ENCODE data around the gene PARP14. TPM values are rescaled to one million over a fixed set of nuclear protein-coding genes. Genes with fewer than 3 reads are reported as not detected.

The PARP14 gene
- total RNA-seq, 1 experiment from 2014 or later: 46.0 TPM

DNA sequence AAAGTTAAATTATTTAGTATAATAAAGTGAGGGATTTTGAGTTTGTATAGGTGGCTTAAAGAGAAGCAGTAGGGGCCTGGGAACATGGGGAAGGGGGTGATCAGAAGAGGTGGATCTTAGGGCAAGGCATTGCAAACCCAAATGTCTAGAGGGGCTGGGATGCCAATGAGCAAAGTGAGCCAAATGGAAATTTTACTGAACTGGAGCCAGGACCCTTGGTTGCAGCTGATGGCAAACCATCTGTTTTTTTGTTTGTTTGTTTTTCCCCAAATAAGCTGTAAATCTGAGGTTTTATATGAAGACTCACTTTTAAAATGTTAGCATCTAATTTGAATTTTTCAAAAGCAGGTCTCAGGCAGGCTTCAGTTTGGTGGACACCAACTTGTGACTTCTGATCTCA lies 14.8 kb upstream of the PARP14 start:
- BruUV-seq (replicated peaks): no TSS peak
- TF ChIP-seq TCF7L2 (IDR thresholded peaks at IDR 0.05; ENCODE audit: low read depth, low read length) (no peak), POLR2AphosphoS5 (IDR thresholded peaks at IDR 0.05; ENCODE audit: low read depth, low read length) (no peak), SIN3A (IDR thresholded peaks at IDR 0.05; ENCODE audit: borderline replicate concordance, insufficient read depth, low read depth, low read length) (no peak)
- TF ChIP-seq, protein P1, sequence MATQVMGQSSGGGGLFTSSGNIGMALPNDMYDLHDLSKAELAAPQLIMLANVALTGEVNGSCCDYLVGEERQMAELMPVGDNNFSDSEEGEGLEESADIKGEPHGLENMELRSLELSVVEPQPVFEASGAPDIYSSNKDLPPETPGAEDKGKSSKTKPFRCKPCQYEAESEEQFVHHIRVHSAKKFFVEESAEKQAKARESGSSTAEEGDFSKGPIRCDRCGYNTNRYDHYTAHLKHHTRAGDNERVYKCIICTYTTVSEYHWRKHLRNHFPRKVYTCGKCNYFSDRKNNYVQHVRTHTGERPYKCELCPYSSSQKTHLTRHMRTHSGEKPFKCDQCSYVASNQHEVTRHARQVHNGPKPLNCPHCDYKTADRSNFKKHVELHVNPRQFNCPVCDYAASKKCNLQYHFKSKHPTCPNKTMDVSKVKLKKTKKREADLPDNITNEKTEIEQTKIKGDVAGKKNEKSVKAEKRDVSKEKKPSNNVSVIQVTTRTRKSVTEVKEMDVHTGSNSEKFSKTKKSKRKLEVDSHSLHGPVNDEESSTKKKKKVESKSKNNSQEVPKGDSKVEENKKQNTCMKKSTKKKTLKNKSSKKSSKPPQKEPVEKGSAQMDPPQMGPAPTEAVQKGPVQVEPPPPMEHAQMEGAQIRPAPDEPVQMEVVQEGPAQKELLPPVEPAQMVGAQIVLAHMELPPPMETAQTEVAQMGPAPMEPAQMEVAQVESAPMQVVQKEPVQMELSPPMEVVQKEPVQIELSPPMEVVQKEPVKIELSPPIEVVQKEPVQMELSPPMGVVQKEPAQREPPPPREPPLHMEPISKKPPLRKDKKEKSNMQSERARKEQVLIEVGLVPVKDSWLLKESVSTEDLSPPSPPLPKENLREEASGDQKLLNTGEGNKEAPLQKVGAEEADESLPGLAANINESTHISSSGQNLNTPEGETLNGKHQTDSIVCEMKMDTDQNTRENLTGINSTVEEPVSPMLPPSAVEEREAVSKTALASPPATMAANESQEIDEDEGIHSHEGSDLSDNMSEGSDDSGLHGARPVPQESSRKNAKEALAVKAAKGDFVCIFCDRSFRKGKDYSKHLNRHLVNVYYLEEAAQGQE (IDR thresholded peaks at IDR 0.05; ENCODE audit: insufficient read depth in 1 of 2, low read depth in 2 of 2, low read length in 1 of 2): no peak
- TF ChIP-seq, protein P2, sequence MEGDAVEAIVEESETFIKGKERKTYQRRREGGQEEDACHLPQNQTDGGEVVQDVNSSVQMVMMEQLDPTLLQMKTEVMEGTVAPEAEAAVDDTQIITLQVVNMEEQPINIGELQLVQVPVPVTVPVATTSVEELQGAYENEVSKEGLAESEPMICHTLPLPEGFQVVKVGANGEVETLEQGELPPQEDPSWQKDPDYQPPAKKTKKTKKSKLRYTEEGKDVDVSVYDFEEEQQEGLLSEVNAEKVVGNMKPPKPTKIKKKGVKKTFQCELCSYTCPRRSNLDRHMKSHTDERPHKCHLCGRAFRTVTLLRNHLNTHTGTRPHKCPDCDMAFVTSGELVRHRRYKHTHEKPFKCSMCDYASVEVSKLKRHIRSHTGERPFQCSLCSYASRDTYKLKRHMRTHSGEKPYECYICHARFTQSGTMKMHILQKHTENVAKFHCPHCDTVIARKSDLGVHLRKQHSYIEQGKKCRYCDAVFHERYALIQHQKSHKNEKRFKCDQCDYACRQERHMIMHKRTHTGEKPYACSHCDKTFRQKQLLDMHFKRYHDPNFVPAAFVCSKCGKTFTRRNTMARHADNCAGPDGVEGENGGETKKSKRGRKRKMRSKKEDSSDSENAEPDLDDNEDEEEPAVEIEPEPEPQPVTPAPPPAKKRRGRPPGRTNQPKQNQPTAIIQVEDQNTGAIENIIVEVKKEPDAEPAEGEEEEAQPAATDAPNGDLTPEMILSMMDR (IDR thresholded peaks at IDR 0.05): no peak
- peaks cover 11% of the 10 kb centered on the region for H3K4me1 ChIP-seq (ENCODE audit: control insufficient read depth, insufficient read depth, low read length)
- CTCF ChIA-PET: no interaction called here
- POLR2A ChIA-PET: no interaction called here
- H3K36me3 ChIP-seq (ENCODE audit: control insufficient read depth, insufficient read depth, low read length): no peaks in the 10 kb centered on the region
- in situ Hi-C loops (cut with HindIII; ENCODE audit: low pct_unique_long_range_greater_than_20kb, low sequenced_read_pairs) (no loop called here), intact Hi-C loops (cut with micrococcal nuclease; ENCODE audit: unreplicated experiment) (no loop called here)
- no peak for DNase-seq (ENCODE audit: low read depth, low spot score)
- no peak overlapping the region for H3K27ac ChIP-seq (ENCODE audit: low read length)
- H3K4me3 ChIP-seq (ENCODE audit: low read depth in 2 of 2, low read length in 2 of 2): no peak overlapping the region
- no peaks in the 10 kb centered on the region for H3K27me3 ChIP-seq (ENCODE audit: control insufficient read depth, insufficient read depth, low read length)
- H3K9me3 ChIP-seq (ENCODE audit: control insufficient read depth, insufficient read depth, low read depth, low read length): no peaks in the 10 kb centered on the region
- ATAC-seq: no peak

DNA sequence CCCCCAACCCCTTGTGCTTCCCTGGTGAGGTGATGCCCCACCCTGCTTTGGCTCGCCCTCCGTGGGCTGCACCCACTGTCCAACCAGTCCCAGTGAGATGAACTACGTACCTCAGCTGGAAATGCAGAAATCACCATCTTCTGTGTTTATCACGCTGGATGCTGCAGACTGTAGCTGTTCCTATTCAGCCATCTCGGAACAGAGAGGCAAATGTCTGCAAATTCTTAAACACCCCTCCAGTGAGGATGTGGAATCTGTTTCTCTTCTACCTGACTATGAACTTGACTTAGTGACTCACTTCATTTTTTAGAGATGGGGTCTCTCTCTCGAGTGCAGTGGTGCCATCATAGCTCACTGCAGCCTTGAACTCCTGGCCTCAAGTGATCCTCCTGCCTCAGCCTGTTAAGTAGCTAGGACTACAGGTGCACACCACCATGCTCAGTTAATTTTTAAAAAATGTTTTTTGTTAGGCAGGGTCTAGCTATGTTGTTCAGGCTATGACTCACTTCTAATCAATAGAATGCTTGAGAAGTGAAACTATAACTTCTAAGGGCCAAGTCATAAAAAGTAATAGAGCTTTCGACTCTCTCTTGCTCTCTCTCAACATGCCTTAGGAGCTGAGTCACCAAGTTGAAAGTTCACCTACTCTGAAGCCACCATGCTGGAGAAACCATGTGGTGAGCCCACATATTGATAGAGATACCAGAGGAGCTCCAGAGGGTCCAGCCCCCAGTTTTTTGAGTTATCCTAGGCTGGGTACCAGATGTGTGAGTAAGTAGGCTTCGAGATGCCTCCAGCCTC lies 11.5 kb upstream of the PARP14 start:
- H3K27ac ChIP-seq (ENCODE audit: low read length): peak overlapping the region; percentile 71
- no peaks in the 10 kb centered on the region for H3K36me3 ChIP-seq (ENCODE audit: control insufficient read depth, insufficient read depth, low read length)
- no peaks in the 10 kb centered on the region for H3K9me3 ChIP-seq (ENCODE audit: control insufficient read depth, insufficient read depth, low read depth, low read length)
- no peaks in the 10 kb centered on the region for H3K27me3 ChIP-seq (ENCODE audit: control insufficient read depth, insufficient read depth, low read length)
- TF ChIP-seq TCF7L2 (IDR thresholded peaks at IDR 0.05; ENCODE audit: low read depth, low read length): peak; percentile 35; the same call in 1 of the 2 replicates
- TF ChIP-seq SIN3A (IDR thresholded peaks at IDR 0.05; ENCODE audit: borderline replicate concordance, insufficient read depth, low read depth, low read length): no peak
- CTCF ChIA-PET: interaction anchor here (0.6 to 1.4 kb wide), 2 partner anchors 10 to 1122 kb away, joined by 4 to 7 read pairs; no protein-coding TSS in a partner anchor
- H3K4me3 ChIP-seq (ENCODE audit: low read depth in 2 of 2, low read length in 2 of 2): no peak overlapping the region
- DNase-seq (ENCODE audit: low read depth, low spot score): no peak
- peaks cover 11% of the 10 kb centered on the region for H3K4me1 ChIP-seq (ENCODE audit: control insufficient read depth, insufficient read depth, low read length)
- POLR2A ChIA-PET: no interaction called here
- no TSS peak for BruUV-seq (replicated peaks)
- peak; percentile 96 for ATAC-seq
- in situ Hi-C loops (cut with HindIII; ENCODE audit: low pct_unique_long_range_greater_than_20kb, low sequenced_read_pairs) (no loop called here), intact Hi-C loops (cut with micrococcal nuclease; ENCODE audit: unreplicated experiment) (no loop called here)

DNA sequence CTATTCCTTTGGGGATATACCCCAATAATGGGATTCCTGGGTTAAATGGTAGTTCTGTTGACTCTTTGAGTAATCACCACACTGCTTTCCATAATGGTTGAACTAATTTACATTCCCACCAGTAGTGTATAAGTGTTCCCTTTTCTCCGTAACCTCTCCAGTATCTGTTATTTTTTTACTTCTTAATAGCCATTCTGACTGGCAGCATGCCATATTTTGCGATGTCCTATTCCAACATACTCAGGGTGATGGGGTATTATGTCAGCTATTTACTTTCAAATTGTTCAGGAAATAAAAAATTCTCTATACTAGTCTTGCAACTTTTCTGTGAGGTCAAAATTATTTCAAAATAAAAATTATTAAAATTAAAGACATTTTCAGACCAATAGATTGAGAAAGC lies 9.1 kb upstream of the PARP14 start:
- in situ Hi-C loops (cut with HindIII; ENCODE audit: low pct_unique_long_range_greater_than_20kb, low sequenced_read_pairs): no loop called here

More for the DNA sequence above, 9.1 kb upstream of the PARP14 start:
- DNase-seq (ENCODE audit: low read depth, low spot score) (no peak), ATAC-seq (no peak)
- CTCF ChIA-PET: no interaction called here
- no peaks in the 10 kb centered on the region for H3K9me3 ChIP-seq (ENCODE audit: control insufficient read depth, insufficient read depth, low read depth, low read length)
- no peak overlapping the region for H3K27ac ChIP-seq (ENCODE audit: low read length)
- no peaks in the 10 kb centered on the region for H3K36me3 ChIP-seq (ENCODE audit: control insufficient read depth, insufficient read depth, low read length)
- no TSS peak for BruUV-seq (replicated peaks)
- H3K4me1 ChIP-seq (ENCODE audit: control insufficient read depth, insufficient read depth, low read length): peaks cover 11% of the 10 kb centered on the region
- H3K27me3 ChIP-seq (ENCODE audit: control insufficient read depth, insufficient read depth, low read length): no peaks in the 10 kb centered on the region
- POLR2A ChIA-PET: interaction anchor here (0.7 kb wide), 1 partner anchor 124 kb away, joined by 3 read pairs; no protein-coding TSS in a partner anchor
- intact Hi-C loops (cut with micrococcal nuclease; ENCODE audit: unreplicated experiment): no loop called here
- no peak overlapping the region for H3K4me3 ChIP-seq (ENCODE audit: low read depth in 2 of 2, low read length in 2 of 2)
- TF ChIP-seq, protein P1 (IDR thresholded peaks at IDR 0.05; ENCODE audit: insufficient read depth in 1 of 2, low read depth in 2 of 2, low read length in 1 of 2): no peak
- no peak for TF ChIP-seq TCF7L2 (IDR thresholded peaks at IDR 0.05; ENCODE audit: low read depth, low read length)
- no peak for TF ChIP-seq POLR2AphosphoS5 (IDR thresholded peaks at IDR 0.05; ENCODE audit: low read depth, low read length)
- TF ChIP-seq SIN3A (IDR thresholded peaks at IDR 0.05; ENCODE audit: borderline replicate concordance, insufficient read depth, low read depth, low read length): no peak
- TF ChIP-seq, protein P2 (IDR thresholded peaks at IDR 0.05): no peak

All from Panc1 (cell line).